ENCODE results near the gene FOXI2.

FOXI2 gene

DNA sequence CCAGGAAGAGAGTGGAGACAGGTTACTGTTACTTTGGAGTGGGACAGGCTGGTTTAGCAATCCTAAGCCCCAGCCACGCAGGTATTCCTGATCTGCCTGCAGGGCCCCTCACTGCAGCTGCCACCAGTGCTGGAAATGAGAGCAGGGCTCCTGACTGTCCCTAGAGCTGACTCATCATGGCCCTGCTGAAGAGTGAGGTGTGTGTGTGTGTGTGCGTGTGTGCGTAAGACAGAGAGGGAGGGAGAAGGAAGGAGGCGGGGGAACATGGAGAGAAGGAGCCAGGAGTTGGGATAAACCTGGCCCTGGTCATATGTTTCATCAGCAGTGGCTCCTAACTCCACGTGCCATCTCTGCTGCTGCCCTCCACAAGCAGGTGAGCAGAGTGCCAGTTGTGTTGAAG, 3.6 kb downstream of the FOXI2 start:
- in situ Hi-C loops (cut with MboI; ENCODE audit: low sequenced_read_pairs), result no loop called here

DNA sequence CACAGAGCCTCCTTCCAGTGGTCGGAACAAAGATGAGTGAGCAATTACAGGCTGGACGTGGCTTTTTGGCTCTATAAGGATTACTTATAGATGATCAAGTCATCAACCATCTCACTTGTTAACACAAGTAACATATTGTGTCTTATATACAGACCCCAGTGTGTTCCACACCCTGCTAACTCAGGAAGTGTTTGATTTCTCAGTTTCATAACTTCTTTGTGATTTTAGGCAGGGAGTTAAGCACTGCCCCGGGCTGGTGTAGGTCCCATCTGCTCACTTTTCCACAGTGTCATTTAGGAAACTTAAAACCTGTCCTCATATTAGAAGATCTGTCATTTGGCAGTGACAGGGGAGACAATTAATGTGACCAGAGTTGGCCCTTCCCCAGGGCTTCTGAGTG, 6.2 kb downstream of the FOXI2 start:
- in situ Hi-C loops (cut with MboI; ENCODE audit: low sequenced_read_pairs), result no loop called here

DNA sequence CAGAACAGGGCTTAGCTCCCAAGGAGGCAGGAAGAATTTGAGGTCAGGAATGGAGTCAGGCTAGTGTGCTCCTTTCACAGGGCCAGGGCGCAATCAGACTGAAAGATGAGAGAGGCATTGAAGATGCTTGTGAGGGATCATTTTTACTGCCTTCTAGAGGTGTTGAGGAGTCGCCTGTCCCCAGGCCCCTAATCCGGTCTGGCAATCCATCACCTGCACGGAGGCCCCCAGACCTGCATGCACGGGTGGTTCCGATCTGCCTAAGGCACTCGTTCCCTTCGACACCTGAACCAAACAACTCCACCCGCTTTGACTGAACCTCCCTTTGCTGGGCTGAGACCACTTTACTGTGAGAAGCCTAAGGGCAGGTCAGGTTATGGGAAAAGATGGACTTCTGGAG, 8.0 kb downstream of the FOXI2 start:
- in situ Hi-C loops (cut with MboI; ENCODE audit: low sequenced_read_pairs), result no loop called here

DNA sequence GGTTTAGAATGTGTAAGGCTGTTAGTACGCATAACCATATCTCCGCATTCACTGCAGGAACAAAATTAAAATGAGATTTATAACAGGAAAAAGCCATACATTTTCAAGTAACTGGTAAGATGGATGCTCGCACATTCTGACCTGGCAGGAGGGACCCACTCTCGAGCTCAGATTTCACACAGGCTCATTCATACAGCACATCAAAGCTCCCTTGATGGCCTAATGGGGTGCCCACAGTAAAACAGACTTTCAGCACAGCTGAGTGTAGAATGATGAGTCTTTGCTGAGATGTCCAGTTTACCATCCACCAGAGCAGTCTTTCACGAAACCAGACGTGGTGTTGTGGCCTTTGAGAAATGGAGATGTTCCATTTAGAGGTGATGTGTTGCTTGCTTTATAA, 8.9 kb downstream of the FOXI2 start:
- in situ Hi-C loops (cut with MboI; ENCODE audit: low sequenced_read_pairs), result no loop called here

DNA sequence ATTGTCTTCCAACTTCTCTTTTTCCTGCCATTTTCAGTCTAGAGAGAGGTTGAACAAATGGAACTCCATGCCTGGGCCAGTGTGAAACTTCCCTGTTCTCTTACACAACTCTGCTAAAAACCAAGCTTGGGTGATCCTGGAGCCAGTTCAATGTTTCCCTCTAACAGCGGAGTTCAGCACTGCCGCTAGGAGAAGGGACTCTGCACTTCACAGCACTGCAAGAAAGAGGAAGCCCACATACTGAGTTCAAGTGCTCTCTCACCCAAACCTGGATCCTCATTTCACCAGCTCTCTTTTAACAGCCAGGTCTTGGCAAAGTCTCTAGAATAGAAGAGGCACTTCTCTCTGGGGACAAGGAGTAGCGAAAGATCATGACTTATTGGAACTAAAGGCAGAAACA, 18.8 kb downstream of the FOXI2 start:
- in situ Hi-C loops (cut with MboI; ENCODE audit: low sequenced_read_pairs), result no loop called here

DNA sequence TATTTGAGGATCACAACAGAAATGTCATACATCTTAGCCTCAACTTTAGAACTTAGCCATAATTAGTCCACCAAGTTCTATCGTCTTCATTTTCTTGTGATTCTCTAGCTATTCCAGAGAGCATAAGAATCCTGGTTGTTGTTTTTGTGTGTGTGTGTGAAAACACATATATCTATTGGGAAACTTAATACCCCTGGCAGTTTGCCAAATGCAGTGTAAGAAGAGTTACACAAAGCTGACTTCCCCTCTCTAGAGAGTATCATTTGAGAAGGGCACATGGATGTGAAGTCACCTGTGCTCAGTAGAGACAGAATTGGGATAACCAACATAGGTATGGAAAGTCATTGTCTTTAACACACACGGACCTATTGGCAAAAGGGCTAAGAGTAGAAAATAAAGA, 19.3 kb downstream of the FOXI2 start:
- in situ Hi-C loops (cut with MboI; ENCODE audit: low sequenced_read_pairs), result no loop called here

DNA sequence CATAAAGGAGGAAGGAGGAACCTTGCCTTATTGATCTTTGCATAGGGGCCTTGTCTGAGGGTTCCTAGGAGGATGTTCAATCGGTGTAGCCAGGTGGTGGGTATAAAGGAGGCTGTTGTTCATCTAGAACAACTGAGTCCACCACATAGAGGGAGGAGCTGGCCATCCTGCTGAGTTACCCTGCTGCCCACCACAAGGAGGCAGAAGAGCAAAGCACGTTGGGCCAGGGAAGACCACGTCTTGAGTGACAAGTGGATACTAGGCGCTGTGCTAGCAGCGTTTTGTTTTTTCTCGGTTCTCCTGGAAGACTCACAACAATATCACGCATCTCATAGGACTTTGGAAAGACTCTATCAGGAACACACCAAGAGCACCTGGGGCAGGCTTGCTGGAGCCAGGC, 20.0 kb downstream of the FOXI2 start:
- in situ Hi-C loops (cut with MboI; ENCODE audit: low sequenced_read_pairs), result no loop called here

DNA sequence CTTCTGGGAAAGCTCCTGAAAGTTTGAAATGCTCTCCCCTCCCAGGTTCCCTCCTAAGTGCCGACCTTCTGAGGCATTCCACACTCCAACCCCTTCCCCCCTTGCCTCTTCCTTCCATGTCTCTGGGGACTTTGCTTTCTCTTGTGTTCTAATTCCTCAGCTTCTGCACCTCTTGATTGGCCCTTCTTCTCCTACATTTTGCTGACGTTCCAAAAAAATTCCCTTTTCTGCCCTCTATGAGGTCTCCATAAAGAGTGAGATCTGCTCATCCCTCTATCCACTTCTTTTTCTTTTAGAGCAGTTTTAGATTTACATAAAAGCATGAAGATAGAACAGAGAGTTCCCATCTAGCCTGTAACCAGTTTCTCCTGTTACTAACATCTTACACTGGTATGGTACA, 22.3 kb downstream of the FOXI2 start:
- in situ Hi-C loops (cut with MboI; ENCODE audit: low sequenced_read_pairs), result no loop called here

DNA sequence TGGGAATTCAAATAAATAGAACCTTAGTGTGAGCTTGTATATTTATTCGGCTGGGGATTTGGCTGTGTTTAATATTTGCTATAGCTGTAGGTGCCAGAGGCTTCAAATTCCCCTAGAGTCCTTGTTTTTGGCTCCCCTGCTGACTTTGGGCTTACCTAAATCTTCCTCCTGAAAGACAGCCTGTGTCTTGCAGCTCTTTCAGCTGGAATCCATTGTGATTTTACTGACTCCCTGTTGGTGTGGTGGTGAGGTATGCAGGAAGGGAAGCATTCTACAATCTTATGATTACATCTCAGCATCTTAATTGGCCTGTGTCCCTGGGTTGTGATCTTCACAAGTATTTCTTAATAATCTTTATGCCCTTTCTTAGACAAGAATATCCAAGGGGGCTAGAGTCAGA, 25.9 kb downstream of the FOXI2 start:
- in situ Hi-C loops (cut with MboI; ENCODE audit: low sequenced_read_pairs), result no loop called here

DNA sequence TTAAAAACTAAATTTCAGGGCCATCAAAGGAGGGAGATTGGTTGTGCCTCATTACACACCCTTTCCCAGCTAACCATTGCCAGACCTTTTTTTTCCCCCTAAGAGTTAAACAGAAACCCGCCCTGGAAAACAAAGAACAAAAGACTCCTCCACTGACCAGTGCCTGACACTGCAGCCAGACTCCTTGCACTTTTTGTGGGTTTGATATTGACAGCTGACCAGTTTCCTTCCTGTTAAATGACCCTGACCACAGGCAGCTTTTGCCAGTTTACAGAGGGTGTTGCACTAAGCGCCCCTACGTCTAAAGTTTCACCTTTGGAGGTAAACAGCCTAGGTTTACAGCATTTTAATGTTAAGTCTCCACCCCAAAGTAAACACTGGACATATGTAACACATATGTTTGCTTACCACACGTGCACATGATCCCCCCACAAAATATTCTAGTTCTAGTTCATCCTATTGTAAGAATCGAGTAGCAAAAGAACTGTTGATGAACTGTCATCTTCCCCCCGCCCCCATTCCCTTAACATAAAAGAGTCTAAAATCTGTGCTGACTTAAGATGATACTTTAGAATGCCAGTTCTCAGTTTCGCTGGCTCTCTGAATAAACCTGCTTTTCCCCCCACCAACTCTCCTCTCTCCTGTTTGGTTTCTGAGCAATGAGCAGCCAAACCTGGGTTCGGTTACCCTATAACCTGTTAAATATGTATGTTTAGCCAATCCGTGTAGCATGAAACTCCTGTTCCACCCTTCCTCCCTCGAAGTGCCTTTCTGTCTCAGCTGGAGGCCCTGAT, 38.0 kb downstream of the FOXI2 start:
- in situ Hi-C loops (cut with MboI; ENCODE audit: low sequenced_read_pairs), result no loop called here

DNA sequence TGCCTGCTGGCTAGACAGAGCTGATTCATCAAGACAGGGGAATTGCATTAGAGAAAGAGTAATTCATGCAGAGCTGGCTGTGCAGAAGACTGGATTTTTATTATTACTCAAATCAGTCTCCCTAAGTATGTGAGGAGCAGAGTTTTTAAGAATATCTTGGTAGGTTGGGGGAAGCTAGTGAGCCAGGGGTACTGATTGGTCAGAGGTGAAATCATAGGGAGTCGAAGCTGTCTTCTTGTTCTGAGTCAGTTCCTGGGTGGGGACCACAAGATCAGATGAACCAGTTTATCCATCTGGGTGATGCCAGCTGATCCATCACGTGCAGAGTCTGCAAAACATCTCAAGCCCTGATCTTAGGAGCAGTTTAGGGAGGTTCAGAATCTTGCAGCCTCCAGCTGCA, 39.8 kb downstream of the FOXI2 start:
- in situ Hi-C loops (cut with MboI; ENCODE audit: low sequenced_read_pairs), result no loop called here

DNA sequence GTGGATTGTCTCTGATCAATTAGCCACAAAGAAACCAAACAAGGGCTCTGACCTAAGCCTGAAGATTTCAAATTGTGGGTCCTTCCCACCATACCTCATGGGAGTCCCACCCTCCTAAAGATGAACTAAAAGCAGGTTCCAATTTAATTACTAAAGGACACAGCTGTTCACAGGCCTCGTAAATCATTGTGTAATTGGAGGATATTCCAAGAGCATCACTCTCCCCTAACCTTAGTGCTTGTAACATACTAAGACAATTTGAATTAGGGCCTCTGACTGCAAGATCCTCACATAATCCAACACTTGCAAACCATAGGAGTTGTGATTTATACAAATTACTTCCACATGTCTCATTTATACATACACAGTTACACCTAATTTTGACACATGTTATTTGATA, 44.4 kb downstream of the FOXI2 start:
- in situ Hi-C loops (cut with MboI; ENCODE audit: low sequenced_read_pairs), result no loop called here

DNA sequence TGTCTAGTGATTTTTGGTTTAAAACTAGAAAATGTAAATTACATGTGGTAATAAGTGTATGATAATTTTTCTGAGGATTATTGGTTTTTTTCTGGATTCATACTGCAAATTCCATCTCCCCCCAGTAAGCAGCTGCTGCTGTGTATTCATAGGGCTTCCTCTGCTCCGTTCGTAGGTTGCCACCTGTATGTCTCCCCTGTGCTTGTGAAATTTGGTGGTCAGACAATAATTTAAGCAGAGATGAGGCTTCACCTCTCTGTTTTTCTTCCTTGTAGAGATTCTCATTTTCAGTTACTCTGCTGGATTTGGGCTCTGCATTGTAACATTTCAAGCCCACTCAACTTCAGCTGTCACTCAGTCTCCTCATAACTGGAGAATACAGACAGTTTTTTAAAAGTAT, 50.9 kb downstream of the FOXI2 start:
- in situ Hi-C loops (cut with MboI; ENCODE audit: low sequenced_read_pairs), result no loop called here

DNA sequence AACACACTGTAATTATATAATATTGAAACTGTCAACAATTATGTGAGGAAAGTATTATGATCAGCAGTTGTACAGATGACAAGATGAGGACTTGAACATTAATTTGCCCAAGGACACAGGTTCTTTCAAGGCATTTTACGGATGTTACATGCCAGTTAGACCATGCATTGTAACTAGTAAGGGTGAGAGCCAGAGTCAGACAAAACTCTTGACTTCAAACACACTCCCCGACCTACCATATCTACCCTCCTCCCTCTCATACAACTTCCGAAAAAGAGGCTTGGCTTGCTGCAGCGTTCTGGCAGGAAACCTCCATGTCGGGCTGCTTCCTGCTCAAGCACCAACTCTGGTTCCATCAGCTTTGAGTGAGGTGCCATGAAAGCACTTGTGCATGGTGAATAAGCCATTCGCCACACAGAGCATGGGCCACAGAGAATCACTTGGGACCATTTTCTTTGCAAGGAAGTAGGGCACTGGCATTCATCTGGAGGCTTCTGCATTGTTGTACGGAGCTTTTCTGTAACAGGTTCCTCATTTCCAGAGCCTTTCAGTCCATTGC, 53.2 kb downstream of the FOXI2 start:
- in situ Hi-C loops (cut with MboI; ENCODE audit: low sequenced_read_pairs), result no loop called here
